GM19468 (cell line): ENCODE measurements around the gene MAS1.
"Not testable (repeated sequence)": the region's sequence is repeated elsewhere in the genome, so short reads cannot be mapped to it uniquely, and the experiment has no call there.

Source experiments
- ATAC-seq: cut with Tn5 transposase; IDR thresholded peaks from one replicate; pipeline ENCODE4 v1.9.1; 2021; ENCODE audit warnings: mild to moderate bottlenecking, moderate library complexity, moderate number of reproducible peaks; ENCODE audit not compliant: unreplicated experiment; ENCODE audit errors: extremely low read depth

MAS1 gene

DNA sequence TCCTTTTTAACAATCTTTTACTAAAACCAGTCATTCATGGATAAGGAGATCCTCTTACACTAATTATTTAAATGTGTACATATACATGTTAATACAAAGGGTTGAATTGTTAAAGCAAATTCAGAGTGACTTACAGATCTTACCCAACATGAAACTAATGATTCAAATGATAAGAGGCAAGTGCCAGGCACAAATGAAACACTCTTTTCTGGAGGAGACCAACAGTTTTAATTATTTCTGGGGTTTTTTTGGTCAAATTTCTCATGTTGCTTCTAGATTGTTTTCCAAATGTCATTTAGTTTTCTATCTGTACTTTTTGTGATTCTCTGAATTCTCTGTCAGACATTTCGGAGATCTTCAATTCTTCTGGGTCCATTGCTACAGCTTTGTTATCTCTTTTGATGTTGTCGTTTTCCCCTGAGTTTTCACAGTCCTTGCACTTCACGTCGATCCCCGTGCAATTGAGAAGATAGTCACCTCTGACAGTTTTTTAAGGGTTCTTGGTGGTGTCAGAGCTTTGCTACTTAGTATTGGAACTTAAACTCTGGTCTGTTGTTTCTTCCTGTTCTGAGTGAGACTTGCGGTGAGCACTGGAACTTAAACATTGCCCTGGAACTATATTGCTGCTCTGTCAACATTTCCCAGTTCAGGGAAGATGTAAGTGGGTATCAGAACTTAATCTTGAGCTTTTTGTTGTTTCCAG is 23.2 kb downstream of the MAS1 start:
- no peak for ATAC-seq

DNA sequence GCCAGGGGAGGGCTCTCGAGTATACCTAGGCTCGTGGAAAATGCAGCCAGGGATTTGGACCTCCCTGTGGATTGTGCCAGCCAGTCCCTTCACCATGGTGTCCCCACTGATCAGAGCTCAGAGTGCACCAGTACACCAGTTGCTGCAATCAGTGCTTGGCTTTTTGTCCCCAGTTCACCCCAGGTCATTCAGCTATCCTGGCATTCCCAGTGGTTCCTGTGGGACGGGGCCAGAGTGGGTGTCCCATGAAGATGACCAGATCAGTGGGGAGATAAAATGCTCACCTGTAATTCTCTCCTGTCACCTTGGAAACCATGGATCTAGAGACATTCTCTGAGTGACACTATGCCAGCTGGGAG is 23.8 kb downstream of the MAS1 start:
- no peak for ATAC-seq

- no peak for ATAC-seq
These were observed 24.6 kb downstream of the MAS1 start for GRCh38 chr6:159915397-159915796.

DNA sequence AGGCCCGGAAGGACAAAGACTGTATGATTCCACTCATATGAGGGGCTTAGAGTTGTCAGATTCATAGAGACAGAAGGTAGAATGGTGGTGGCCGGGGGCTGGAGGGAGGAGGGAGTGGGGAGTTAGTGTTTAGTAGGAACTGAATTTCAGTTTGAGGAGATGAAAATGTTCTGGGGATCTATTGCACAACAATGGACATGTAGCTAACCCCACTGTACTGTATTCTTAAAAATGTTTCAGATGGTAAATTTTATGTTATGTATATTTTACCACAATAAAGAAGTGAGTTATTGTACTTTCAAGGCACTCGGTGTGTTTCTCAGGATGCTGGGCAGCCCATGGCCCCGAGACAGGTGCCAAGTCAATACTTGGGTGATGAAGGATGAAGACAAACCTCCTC is 25.4 kb downstream of the MAS1 start:
- ATAC-seq = no peak

- no peak for ATAC-seq
These were observed 26.0 kb downstream of the MAS1 start for GRCh38 chr6:159916752-159917151.

- ATAC-seq = no peak
These were observed 28.3 kb downstream of the MAS1 start for GRCh38 chr6:159919011-159919511.

DNA sequence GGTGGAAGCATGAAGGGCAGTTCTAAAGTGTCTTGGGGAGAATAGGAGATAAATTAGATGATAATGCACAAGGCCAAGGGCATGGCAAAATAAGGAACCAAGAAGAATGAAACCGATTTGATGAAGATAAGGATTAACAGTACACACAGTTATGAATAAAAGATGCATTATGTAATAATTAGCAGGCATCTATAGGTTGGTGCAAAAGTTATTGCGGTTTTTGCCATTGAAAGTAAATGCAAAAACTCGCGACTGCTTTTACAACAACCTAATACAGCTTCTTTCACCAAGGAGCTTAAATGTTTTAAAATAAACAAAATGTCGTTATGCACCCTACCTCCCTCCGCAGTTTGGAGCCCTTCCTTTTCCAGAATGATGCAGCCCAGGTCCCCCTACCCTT is 29.0 kb downstream of the MAS1 start:
- no peak for ATAC-seq

- not testable (repeated sequence) for ATAC-seq
These were observed 33.4 kb downstream of the MAS1 start for GRCh38 chr6:159924150-159924549.

- no peak for ATAC-seq
These were observed 35.9 kb downstream of the MAS1 start for GRCh38 chr6:159926542-159927203.

- ATAC-seq = no peak
These were observed 39.0 kb downstream of the MAS1 start for GRCh38 chr6:159929819-159930218.

- peak; percentile 90 for ATAC-seq
These were observed 40.3 kb downstream of the MAS1 start for GRCh38 chr6:159931112-159931511.

DNA sequence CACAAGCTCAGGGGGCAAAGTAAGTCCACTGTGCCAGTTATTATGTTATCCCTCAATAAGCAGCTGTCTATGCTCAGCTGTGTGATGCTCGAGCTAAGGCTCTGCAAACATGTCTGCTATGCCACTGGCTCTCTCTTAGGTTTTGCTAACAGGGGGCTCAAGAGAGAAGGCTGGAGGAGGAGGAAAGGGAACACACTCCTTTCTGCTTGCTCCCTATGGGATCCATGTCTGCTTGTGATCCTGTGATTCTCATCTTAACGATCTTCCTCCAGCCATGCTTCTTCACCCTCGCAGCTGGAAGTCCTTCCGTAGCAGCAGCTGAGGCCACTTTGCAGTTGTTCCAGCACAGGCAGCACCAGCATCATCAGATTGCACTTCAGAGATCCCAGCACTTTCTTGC is 41.1 kb downstream of the MAS1 start:
- no peak for ATAC-seq

DNA sequence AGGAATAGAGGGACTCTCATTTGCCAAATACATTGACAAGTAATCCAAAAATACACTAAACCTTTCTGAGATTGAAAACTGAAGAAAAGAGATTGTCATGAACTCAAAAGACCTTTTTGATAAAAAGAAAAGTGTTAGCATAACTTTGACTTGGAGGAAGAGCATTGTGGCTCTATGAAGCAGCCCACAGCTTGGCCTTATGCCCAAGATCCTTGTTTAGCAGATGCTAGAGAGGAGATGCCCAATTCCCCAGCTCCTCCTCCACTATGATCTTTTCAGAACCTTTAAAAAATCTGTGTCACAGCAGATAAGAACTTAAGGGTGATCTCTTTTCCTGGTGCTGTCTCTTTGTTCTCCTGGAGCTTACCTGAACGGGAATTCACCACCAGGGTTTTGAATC is 42.3 kb downstream of the MAS1 start:
- no peak for ATAC-seq

DNA sequence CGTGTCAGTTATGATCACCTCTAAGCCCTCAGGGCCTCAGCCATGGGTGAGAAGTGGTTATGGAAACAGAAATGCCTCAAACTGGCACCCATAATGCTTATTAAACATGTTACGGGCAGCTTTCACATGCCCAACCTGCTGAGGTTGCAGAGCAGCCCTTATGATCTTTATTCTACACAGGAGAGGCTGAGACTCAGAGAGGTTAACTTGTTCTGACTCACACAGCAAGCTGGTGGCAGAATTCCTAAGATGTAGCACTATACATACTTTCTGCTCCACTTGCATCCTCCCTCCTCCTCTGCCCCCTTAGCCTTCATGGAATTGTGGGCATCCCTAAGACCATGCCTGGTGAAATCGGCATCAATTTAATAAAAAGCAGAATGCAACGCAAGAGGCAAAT is 43.4 kb downstream of the MAS1 start:
- ATAC-seq = no peak

DNA sequence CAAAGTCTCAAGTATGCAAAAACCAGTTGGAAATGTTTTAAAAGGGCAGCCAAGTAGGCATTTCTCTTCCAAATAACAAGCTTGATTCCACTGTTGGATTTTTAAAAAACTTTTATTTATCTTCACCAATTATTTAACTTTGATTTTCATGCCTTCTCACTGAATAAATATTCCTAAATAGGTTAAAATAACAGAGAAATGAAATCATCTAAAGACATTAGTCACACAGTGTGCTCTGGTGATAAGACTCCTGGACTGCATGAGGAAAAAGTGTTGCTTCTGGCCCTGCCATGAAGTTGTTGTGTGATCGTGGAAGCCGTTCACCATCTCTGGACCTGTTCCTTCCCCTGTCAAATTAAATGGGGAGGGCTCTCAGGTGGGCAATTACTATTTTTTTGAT is 44.3 kb downstream of the MAS1 start:
- no peak for ATAC-seq

DNA sequence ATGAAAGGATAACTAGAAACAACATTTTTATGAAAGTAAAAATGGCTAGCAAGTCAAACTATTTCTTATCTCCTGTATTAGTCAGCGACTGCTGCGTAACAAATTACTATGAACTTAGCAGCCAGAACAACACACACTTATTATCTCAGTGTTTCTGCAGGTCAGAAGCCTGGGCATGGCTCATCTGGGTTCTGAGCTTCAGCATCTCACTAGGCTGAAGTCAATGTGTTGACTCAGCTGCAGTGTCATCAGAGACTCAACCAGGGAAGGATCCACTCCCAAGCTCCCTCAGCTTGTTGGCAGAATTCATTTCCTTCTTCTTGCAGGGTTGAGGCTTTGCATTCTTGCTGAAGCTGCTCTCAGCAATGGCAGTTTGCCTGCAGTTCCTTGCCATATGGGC is 44.8 kb downstream of the MAS1 start:
- ATAC-seq = no peak

- ATAC-seq = no peak
These were observed 48.8 kb downstream of the MAS1 start for GRCh38 chr6:159939591-159940016.
